ENCODE results near the gene ADO. TPM values are rescaled to one million over a fixed set of nuclear protein-coding genes. Genes with fewer than 3 reads are reported as not detected.

The ADO gene
- total RNA-seq, 1 donor from 2014 or later = 13.9 TPM

Other genes starting within 250 kb of the ADO start
- under 0.01 and 0.20 TPM in 2 replicates for gene EGR2, start 11.6 kb downstream of the ADO start, total RNA-seq